Medulla oblongata (tissue), 1 donor: ENCODE data around the gene TPSAB1.

Source experiments
- DNase-seq: peaks from one replicate; pipeline ENCODE4 v3.0.0-alpha.2; 2015; ENCODE audit errors: extremely low spot score

The TPSAB1 gene

DNA sequence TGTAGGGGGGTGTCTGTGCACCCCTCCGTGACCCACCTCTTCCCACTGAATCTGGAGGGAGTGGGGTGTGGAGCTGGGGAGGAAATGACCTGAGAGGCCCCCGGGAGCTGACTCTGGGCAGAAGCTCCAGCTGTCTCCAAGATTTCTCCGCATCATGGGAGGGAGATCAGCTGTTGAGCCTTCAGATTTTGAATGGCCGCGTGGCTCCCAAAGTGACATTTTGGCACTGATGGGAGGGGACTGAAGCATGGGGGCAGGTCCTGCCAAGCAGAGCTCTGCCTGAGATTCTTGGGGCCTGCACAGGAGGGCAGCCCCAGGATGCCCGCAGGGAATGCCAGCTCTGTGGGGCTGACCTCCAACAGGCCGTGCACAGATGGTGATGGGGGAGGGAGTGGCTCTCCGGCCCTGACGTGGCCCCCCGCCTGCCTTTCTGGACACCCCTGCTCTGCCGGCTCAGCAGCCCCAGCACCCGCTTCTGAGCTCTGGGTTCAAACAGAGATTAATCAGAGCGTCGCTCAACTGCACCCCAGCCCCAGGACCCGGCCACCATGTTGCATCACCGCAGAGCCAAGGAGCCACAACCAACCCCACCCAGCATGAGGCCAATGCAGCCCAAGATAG, 43.6 kb downstream of the TPSAB1 start:
- no peak for DNase-seq

DNA sequence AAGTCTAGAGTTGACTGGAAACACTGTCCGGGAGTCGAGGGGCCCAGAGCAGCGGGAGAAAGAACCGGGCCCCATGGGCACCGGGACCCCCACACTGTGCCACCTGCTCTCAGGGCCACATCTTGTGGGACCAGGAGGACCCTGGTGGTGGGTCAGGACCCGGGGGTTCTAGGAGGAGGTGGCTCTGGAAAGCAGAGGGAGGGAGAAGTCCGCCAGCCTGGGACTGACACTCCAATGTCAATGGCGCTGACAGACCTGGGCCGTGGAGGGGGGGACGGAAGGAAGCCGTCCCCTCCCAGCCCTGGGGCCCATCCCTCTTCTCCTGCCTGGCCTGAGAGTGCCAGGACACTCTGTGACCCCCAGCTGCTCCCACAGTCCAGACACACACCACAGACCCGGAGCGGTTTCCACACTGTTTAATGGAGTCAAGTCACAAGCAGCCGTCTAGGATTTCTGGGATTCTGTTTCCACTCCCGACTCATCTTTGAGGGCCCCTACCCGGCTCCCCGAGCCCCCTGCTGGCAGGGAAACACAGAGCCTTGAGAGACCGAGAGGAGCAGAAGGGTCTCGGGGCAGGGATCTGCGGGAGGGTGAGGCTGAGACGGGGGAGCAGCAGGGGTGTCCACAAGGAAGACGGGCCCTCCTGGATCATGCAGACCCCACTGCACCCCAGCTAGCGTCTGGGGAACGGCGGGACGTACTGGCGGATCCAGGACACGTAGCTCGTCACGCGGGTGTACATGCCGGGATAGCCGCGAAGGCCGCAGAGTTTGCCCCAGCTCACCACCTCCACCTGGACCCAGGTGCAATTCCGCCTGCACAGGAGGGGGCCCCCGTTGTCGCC, 45.4 kb downstream of the TPSAB1 start:
- DNase-seq = no peak

DNA sequence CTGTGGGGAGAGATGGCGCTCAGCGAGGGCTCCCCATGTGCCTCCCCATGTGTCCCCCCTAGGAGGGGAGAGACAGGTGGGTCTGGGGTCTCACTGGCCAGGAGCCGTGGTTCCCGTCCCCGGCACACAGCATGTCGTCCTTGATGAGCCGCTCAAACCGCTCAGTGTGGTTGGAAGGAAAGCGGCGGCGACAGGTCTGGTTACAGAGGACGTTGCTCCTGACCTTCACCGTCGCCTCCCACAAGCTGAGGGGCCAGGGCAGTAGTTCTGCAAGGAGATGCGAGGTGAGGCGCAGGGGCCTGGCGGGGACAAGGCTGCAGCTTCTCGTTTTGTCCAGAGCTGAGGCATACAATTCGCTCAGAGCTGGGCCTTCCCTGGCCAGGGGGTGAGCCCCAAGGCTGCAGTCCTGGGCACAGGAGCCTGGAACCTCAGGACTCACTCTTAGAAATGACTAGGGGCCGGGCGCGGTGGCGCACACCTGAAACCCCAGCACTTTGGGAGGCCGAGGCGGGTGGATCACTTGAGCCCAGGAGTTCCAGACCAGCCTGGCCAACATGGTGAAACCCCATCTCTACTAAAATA, 46.1 kb downstream of the TPSAB1 start:
- DNase-seq = no peak

GRCh38 chr16:1287982-1288670, 47.6 kb downstream of the TPSAB1 start:
- DNase-seq = no peak

- no peak for DNase-seq
Observed at GRCh38 chr16:1288813-1289476, 48.4 kb downstream of the TPSAB1 start.

GRCh38 chr16:1289477-1289866, 49.0 kb downstream of the TPSAB1 start:
- DNase-seq = no peak

GRCh38 chr16:1290063-1290501, 49.6 kb downstream of the TPSAB1 start:
- no peak for DNase-seq

- DNase-seq = no peak
Observed at GRCh38 chr16:1290860-1291575, 50.5 kb downstream of the TPSAB1 start.

GRCh38 chr16:1291576-1291974, 51.1 kb downstream of the TPSAB1 start:
- no peak for DNase-seq
